ENCODE data around the gene LY6G6D. TPM values are rescaled to one million over a fixed set of nuclear protein-coding genes. Genes with fewer than 3 reads are reported as not detected.

LY6G6D gene
- total RNA-seq, 2 donors from 2014 or later: not detected

DNA sequence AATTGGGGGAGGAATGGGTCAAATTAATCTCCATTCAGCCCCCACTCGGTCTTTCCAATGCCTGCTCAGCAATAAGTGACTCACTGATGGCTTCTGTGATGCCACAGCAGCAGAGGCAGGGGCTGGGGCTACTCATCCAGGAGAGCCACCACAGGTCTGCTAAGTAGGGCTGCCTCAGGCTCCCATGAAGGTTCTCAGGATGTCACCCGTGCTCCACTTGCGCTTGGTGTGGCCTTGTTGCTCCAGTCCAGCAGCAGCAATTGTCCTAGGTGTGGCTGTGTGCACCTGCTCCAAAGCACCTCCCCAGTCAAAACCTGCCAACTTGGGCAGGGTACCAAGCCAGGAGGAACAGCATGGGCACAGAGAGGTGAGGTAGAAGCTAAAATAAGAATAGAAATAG lies 7.0 kb downstream of the LY6G6D start:
- 93% methylated on average over 3 of the region's 3 CpGs for WGBS

DNA sequence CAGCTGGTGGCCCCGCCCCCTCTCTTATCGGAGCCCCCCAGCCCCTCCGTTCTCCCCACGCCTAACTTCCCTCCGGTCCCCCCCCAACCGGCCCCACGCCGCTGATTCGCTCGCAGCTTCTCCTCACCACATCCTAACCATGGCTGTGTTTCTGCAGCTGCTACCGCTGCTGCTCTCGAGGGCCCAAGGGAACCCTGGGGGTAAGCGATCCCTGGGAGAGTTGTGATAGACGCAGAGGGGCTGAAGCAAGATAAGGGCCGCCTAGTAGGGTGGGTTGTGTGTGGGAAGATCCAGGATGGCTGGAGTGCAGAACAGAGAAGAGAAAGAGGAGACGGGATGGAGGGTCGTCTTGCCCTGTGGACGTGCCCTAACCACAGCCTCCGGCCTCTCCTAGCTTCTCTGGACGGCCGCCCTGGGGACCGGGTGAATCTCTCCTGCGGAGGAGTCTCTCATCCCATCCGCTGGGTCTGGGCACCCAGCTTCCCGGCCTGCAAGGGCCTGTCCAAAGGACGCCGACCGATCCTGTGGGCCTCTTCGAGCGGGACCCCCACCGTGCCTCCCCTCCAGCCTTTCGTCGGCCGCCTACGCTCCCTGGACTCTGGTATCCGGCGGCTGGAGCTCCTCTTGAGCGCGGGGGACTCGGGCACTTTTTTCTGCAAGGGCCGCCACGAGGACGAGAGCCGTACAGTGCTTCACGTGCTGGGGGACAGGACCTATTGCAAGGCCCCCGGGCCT lies 8.3 kb downstream of the LY6G6D start, which contains the start of gene MPIG6B:
MPIG6B (plus strand) TSS at position 129 of the 735 bp plus-strand sequence; CDS start at position 140, 11 bp downstream.
- Histone ChIP-seq H3K4me1 (replicated peaks) (peaks cover 4% of the 10 kb centered on the region), H3K27me3 (replicated peaks; ENCODE audit: insufficient read depth) (no peaks in the 10 kb centered on the region), H3K9me3 (no peaks in the 10 kb centered on the region), H3K27ac (no peak within 1 kb of the TSS), H3K36me3 (no peaks in the 10 kb centered on the region), H3K4me3 (no peak within 1 kb of the TSS)
- 83% methylated on average over 46 of the region's 46 CpGs for WGBS
- intact Hi-C loops (cut with DNase I): no loop called here
- DNase-seq (ENCODE audit: low spot score): no peak
- TF ChIP-seq CTCF (IDR thresholded peaks at IDR 0.05) (no peak), POLR2A (IDR thresholded peaks at IDR 0.05) (no peak), POLR2AphosphoS5 (IDR thresholded peaks at IDR 0.05) (no peak)

More for the DNA sequence above, 7.0 kb downstream of the LY6G6D start:
- H3K4me1 ChIP-seq (replicated peaks): peaks cover 7% of the 10 kb centered on the region
- H3K27ac ChIP-seq: no peak overlapping the region
- no peaks in the 10 kb centered on the region for H3K9me3 ChIP-seq
- H3K4me3 ChIP-seq: no peak overlapping the region
- TF ChIP-seq POLR2A (IDR thresholded peaks at IDR 0.05): no peak
- no peak for TF ChIP-seq POLR2AphosphoS5 (IDR thresholded peaks at IDR 0.05)
- no peak for TF ChIP-seq CTCF (IDR thresholded peaks at IDR 0.05)
- intact Hi-C loops (cut with DNase I): no loop called here
- no peaks in the 10 kb centered on the region for H3K27me3 ChIP-seq (replicated peaks; ENCODE audit: insufficient read depth)
- no peak for DNase-seq (ENCODE audit: low spot score)
- H3K36me3 ChIP-seq: no peaks in the 10 kb centered on the region

GRCh38 chr6:31723980-31724691 lies 9.0 kb downstream of the LY6G6D start:
- no peaks in the 10 kb centered on the region for H3K9me3 ChIP-seq
- 87% methylated on average over 25 of the region's 25 CpGs for WGBS
- H3K27ac ChIP-seq: no peak overlapping the region
- H3K4me1 ChIP-seq (replicated peaks): peaks cover 4% of the 10 kb centered on the region
- no peak for DNase-seq (ENCODE audit: low spot score)
- no peaks in the 10 kb centered on the region for H3K36me3 ChIP-seq
- H3K27me3 ChIP-seq (replicated peaks; ENCODE audit: insufficient read depth): no peaks in the 10 kb centered on the region
- intact Hi-C loops (cut with DNase I): no loop called here
- no peak for TF ChIP-seq POLR2AphosphoS5 (IDR thresholded peaks at IDR 0.05)
- TF ChIP-seq POLR2A (IDR thresholded peaks at IDR 0.05): no peak
- TF ChIP-seq CTCF (IDR thresholded peaks at IDR 0.05): no peak
- no peak overlapping the region for H3K4me3 ChIP-seq

GRCh38 chr6:31725502-31726350 lies 10.6 kb downstream of the LY6G6D start:
- H3K27me3 ChIP-seq (replicated peaks; ENCODE audit: insufficient read depth): no peaks in the 10 kb centered on the region
- TF ChIP-seq POLR2A (IDR thresholded peaks at IDR 0.05) (no peak), CTCF (IDR thresholded peaks at IDR 0.05) (no peak), POLR2AphosphoS5 (IDR thresholded peaks at IDR 0.05) (no peak)
- no peak overlapping the region for H3K4me3 ChIP-seq
- no peaks in the 10 kb centered on the region for H3K9me3 ChIP-seq
- H3K4me1 ChIP-seq (replicated peaks): peaks cover 4% of the 10 kb centered on the region
- DNase-seq (ENCODE audit: low spot score): no peak
- 88% methylated on average over 12 of the region's 12 CpGs for WGBS
- intact Hi-C loops (cut with DNase I): loop anchor here (5.0 kb wide), 2 partner anchors 43 to 172 kb away; partner anchors contain the start of genes EHMT2 and LY6G5C
- no peaks in the 10 kb centered on the region for H3K36me3 ChIP-seq
- H3K27ac ChIP-seq: no peak overlapping the region

All from prostate gland (tissue), 2 donors.